Prostate gland (tissue), 2 donors: ENCODE data around the gene OBP2B.
"Not testable (repeated sequence)": the region's sequence is repeated elsewhere in the genome, so short reads cannot be mapped to it uniquely, and the experiment has no call there.

ENCODE experiments used
- CTCF ChIP-seq, 4 experiments: fragments of 200-600 bp in 2 of 4; fragments of 450-650 bp in 2 of 4; sonication (generic) in 2 of 4; IDR thresholded peaks; 1 replicate in 3 of 4; 2 replicates in 1 of 4; pipeline ENCODE4 v1.5.1; 2016 to 2019; ENCODE audit warnings: antibody characterized with exemption in 4 of 4, mild to moderate bottlenecking in 2 of 4, moderate library complexity in 2 of 4
- POLR2A ChIP-seq: fragments of 450-650 bp; IDR thresholded peaks from one replicate; pipeline ENCODE4 v1.6.1; 2016; ENCODE audit warnings: antibody characterized with exemption, mild to moderate bottlenecking
- POLR2AphosphoS5 ChIP-seq: sonication (generic); formaldehyde crosslinking; IDR thresholded peaks from one replicate; pipeline ENCODE4 v1.6.1; 2017; ENCODE audit warnings: antibody characterized with exemption

GRCh38 chr9:133221994-133222393 lies 12.9 kb upstream of the OBP2B start:
- not testable (repeated sequence) for TF ChIP-seq CTCF (IDR thresholded peaks at IDR 0.05); POLR2AphosphoS5; POLR2A
